Measurements from ENCODE around the gene GATA3. TPM values are rescaled to one million over a fixed set of nuclear protein-coding genes. Genes with fewer than 3 reads are reported as not detected.

The GATA3 gene
- total and polyA plus RNA-seq, 9 of the 15 experiments (the other 6 are each of a cell fraction or from before 2014, with no cell fraction given): 0.01 to 0.24 (median 0.09) TPM; not detected in 6

GRCh38 chr10:8014649-8015048, 39.8 kb upstream of the GATA3 start:
- no peak for FAIRE-seq
- Histone ChIP-seq H3K79me2 (ENCODE audit: control insufficient read depth, insufficient read depth, low read length) (no peaks in the 10 kb centered on the region), H3K9me3 (replicated peaks; ENCODE audit: control insufficient read depth, insufficient read depth, low read depth, low read length) (no peaks in the 10 kb centered on the region), H3K9ac (ENCODE audit: insufficient read depth in 1 of 2, low read depth in 2 of 2, low read length in 2 of 2) (no peak overlapping the region), H2AFZ (ENCODE audit: low read depth, low read length) (no peak overlapping the region), H3K27ac (ENCODE audit: extremely low read depth, low read depth, low read length) (no peak overlapping the region), H3K27me3 (ENCODE audit: control insufficient read depth in 2 of 2, insufficient read depth in 2 of 2, low read length in 2 of 2) (no peaks in the 10 kb centered on the region), H3K36me3 (ENCODE audit: control insufficient read depth, insufficient read depth, low read length) (peaks cover 20% of the 10 kb centered on the region; the same call in 2 of the 3 replicates), H3K9me1 (ENCODE audit: control insufficient read depth, insufficient read depth, low read length) (no peaks in the 10 kb centered on the region), H4K20me1 (replicated peaks; ENCODE audit: control insufficient read depth, insufficient read depth, low read length) (no peaks in the 10 kb centered on the region), H3K4me3 (no peak overlapping the region), H3K4me1 (replicated peaks in 1 of 2; ENCODE audit: control insufficient read depth in 2 of 2, insufficient read depth in 2 of 2, low read length in 2 of 2) (no peaks in the 10 kb centered on the region), H3K4me2 (ENCODE audit: insufficient read depth, low read length) (no peak overlapping the region)
- BruUV-seq (replicated peaks): no TSS peak
- in situ Hi-C loops (cut with MboI): no loop called here
- no peak for TF ChIP-seq SNAPC5 (CRISPR knock-in tag; IDR thresholded peaks at IDR 0.05)
- intact Hi-C loops (cut with micrococcal nuclease): no loop called here
- WGBS (ENCODE audit: insufficient coverage, low coverage, missing lambda C conversion rate): 90% methylated on average over 4 of the region's 16 CpGs
- ChIA-PET CTCF (ENCODE audit: low intra/inter-chr PET ratio) (no interaction called here), POLR2A (no interaction called here)
- DNase-seq (ENCODE audit: extremely low read depth in 1 of 4, low spot score in 3 of 4): no peak
- no peak for ATAC-seq

- no peak overlapping the region for H2AFZ ChIP-seq (ENCODE audit: low read depth, low read length)
These were observed 37.2 kb upstream of the GATA3 start for GRCh38 chr10:8017277-8017676.

More at GRCh38 chr10:8017277-8017676, 37.2 kb upstream of the GATA3 start:
- no peaks in the 10 kb centered on the region for H4K20me1 ChIP-seq (replicated peaks; ENCODE audit: control insufficient read depth, insufficient read depth, low read length)
- DNase-seq (ENCODE audit: extremely low read depth in 1 of 4, low spot score in 3 of 4) (no peak), FAIRE-seq (no peak), ATAC-seq (no peak)
- BruUV-seq (replicated peaks): no TSS peak
- CTCF ChIA-PET (ENCODE audit: low intra/inter-chr PET ratio): no interaction called here
- no peak overlapping the region for H3K9ac ChIP-seq (ENCODE audit: insufficient read depth in 1 of 2, low read depth in 2 of 2, low read length in 2 of 2)
- TF ChIP-seq NONO (IDR thresholded peaks at IDR 0.05; ENCODE audit: low read depth in 2 of 2, low read length in 1 of 2) (no peak), ZNF316 (IDR thresholded peaks at IDR 0.05) (peak; percentile 17; the same call in 1 of the 2 replicates)
- in situ Hi-C loops (cut with MboI): no loop called here
- no peak overlapping the region for H3K4me3 ChIP-seq
- no peaks in the 10 kb centered on the region for H3K79me2 ChIP-seq (ENCODE audit: control insufficient read depth, insufficient read depth, low read length)
- no peaks in the 10 kb centered on the region for H3K4me1 ChIP-seq (replicated peaks in 1 of 2; ENCODE audit: control insufficient read depth in 2 of 2, insufficient read depth in 2 of 2, low read length in 2 of 2)
- no peak overlapping the region for H3K27ac ChIP-seq (ENCODE audit: extremely low read depth, low read depth, low read length)
- H3K9me1 ChIP-seq (ENCODE audit: control insufficient read depth, insufficient read depth, low read length): no peaks in the 10 kb centered on the region
- WGBS (ENCODE audit: insufficient coverage, low coverage, missing lambda C conversion rate): 70% methylated on average over 6 of the region's 6 CpGs
- H3K36me3 ChIP-seq (ENCODE audit: control insufficient read depth, insufficient read depth, low read length): peaks cover 15% of the 10 kb centered on the region; the same call in 1 of the 3 replicates
- POLR2A ChIA-PET: no interaction called here
- no peaks in the 10 kb centered on the region for H3K9me3 ChIP-seq (replicated peaks; ENCODE audit: control insufficient read depth, insufficient read depth, low read depth, low read length)
- H3K27me3 ChIP-seq (ENCODE audit: control insufficient read depth in 2 of 2, insufficient read depth in 2 of 2, low read length in 2 of 2): peaks cover 0 to 3% of the 10 kb centered on the region in 2 experiments; a peak in 1 of 5 replicates
- no peak overlapping the region for H3K4me2 ChIP-seq (ENCODE audit: insufficient read depth, low read length)
- intact Hi-C loops (cut with micrococcal nuclease): no loop called here
